HG03342 (cell line): ENCODE measurements around the gene PRAMEF1.
"Not testable (repeated sequence)": the region's sequence is repeated elsewhere in the genome, so short reads cannot be mapped to it uniquely, and the experiment has no call there.

Source experiments
- ATAC-seq: cut with Tn5 transposase; IDR thresholded peaks from one replicate; pipeline ENCODE4 v1.9.1; 2021; ENCODE audit warnings: mild to moderate bottlenecking, moderate library complexity; ENCODE audit not compliant: unreplicated experiment

Gene PRAMEF1

DNA sequence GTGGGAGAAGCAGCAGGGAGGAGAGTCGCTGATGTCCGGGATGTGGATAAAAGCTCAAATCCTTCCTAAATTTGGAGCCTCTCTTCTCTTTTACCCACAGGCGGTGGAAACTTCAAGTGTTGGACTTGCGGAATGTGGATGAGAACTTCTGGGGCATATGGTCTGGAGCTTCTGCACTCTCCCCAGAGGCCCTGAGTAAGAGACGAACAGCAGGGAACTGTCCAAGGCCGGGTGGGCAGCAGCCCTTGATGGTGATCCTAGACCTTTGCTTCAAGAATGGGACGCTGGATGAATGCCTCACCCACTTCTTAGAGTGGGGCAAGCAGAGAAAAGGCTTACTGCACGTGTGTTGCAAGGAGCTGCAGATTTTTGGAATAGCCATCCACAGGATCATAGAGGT, 15.8 kb upstream of the PRAMEF1 start:
- ATAC-seq = no peak

DNA sequence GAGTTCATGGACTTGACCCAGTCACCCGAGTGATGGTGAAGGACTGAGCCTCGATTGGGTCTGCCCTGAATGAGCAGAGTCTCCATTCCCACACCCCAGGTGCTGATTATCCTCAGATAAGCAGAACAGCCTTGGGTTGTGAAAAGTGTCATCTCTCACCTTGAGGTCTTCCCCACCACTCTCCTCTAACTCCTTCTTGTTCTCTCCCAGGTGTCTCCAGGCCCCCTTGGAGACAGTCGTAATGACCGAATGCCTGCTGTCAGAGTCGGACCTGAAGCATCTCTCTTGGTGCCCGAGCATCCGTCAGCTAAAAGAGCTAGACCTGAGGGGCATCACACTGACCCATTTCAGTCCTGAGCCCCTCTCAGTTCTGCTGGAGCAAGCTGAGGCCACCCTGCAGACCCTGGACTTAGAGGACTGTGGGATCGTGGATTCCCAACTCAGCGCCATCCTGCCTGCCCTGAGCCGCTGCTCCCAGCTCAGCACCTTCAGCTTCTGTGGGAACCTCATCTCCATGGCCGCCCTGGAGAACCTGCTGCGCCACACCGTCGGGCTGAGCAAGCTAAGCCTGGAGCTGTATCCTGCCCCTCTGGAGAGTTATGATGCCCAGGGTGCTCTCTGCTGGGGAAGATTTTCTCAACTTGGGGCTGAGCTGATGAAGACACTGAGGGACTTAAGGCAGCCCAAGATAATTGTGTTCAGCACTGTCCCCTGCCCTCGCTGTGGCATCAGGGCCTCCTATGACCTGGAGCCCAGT, 14.2 kb upstream of the PRAMEF1 start:
- ATAC-seq = no peak

DNA sequence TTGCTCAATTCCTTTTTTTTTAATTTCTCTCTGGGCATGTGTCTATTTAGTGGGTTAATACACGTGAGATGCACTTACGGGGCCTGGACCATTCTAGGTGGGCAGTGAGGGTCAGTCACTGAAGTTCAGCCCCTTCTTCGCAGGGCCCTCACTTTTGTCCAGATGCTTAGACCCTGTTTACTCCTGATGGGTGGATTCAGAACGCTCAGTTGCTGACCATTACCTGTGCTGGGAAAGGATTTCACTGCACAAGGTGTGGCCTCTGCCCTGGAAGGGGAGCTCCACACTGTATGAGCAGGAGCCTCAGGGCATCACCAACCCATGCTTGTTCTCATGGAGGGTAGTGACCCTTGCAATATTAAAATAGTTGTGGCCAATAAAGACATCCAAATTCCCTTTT, 13.1 kb upstream of the PRAMEF1 start:
- no peak for ATAC-seq

DNA sequence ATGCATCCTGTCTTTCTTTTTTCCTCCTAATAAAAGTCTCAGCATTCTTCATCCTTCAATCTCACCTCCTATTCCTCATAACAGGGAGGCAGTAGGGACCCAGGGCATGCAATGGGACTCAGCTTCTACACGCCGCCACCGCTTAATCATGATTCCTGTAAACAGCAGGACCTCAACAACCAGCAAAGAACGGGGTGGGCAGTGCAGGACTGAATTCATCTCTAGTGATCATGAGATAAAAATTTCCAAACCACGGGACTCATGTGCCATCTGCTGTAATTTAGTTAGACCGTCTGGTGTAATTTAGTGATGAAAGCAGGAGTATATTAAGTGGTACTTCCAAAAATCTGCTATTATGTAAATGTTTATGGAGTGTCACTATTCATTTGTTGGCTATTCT, 12.3 kb upstream of the PRAMEF1 start:
- ATAC-seq = no peak

DNA sequence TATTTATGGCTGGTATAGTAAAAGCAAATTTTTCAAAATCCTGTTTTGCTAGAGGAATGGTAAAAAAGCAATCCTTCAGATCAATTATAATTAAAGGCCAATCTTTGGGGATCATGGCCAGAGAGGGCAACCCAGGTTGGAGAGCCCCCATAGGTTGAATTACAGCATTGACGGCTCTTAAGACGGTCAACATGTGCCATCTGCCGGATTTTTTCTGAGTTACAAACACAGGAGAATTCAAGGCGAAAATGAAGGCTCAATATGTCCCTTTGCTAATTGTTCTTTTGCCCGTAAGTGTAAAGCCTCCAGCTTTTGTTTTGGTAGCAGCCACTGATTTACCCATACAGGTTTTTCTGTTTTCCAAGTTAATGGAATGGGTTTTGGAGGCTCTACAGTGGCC, 9.7 kb upstream of the PRAMEF1 start:
- ATAC-seq = not testable (repeated sequence)

DNA sequence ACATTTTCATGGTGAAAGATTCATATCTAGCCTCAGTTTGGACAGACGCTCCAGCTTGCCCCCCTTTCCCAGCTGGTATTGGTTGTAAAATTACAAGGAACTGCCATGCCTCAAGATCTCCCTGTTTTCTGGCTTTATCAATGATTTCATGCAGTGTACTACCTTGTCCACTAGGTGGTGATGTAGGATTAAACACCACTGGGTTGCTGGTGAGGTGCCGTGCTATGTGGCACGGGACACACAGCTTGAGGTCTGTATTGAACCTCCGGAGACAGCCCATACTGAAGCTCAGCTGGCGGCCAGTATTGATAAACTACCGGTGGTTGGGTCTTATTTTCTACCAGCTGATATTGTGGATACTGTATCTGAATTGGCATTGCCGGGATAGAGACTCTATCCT, 7.4 kb upstream of the PRAMEF1 start:
- ATAC-seq = not testable (repeated sequence)

DNA sequence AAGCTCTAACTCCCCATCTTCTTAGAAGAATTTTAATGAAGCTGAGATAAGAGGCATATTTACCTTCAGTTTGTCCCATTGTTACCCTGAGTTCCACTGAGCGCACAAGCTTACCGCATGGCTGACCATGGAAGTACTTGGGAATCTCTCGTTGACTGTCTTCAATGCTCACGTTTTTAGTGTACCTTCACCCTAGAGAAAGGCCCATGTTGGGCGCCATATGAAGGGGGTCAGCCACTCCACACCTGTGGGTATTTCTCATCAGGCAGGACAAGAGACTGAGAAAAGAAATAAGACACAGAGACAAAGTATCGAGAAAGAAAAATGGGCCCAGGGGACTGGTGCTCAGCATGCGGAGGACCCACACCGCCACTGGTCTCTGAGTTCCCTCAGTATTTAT, 6.5 kb upstream of the PRAMEF1 start:
- ATAC-seq = not testable (repeated sequence)

DNA sequence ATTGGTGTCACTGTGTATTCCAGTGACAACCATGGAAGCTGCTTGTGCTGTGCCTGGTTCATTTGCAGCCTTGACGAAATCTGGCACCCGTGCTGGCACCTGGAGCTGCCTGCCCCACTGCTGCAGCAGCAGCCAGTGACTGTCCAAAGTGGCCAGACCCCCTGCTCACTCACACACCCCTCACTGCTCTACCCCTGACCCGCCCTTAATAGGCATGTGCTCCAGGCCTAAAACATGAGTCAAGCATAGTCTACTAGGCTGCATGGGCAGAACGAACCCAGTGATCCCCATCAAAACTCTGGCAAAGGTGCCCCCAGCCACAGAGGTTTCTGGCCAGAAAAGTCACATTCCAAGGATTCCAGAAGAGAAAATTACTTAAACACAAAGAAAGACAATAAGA, 7.7 kb downstream of the PRAMEF1 start:
- ATAC-seq = no peak

DNA sequence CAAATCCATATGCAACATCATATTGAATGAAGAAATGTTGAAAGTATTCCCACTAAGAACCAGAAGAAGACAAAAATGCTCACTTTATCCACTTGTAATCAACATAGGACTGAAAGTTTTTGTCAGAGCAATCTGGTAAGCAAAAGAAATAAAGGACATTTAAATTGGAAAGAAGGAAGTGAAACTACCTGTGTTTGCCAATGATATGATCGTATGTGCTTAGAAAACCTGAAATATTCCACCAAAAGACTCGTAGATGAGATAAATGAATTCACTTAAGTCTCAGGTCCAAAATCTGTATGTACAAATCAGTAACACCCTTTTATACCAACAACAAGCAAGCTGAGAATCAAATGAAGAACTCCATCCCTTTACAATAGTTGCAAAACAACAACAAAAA, 8.5 kb downstream of the PRAMEF1 start:
- no peak for ATAC-seq

DNA sequence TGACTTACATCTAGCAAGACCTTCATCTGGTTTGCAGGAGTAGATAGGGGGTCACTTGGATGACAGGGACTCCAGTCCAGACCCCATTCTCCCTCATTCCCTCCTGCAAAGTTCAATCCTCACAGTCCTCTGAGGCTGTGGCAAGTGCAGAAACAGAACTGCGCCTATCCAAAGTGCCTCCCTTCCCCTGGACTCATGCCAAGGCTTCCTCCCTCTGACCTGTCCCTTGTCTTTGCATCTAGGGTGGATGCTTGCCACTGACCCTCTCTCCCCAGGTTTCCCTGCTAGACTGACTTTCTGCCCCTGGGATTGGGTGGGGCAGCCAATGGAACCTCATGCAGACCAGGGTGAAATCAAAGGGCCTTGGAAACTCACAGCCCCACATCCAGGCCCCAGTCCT, 18.7 kb downstream of the PRAMEF1 start:
- ATAC-seq = no peak

DNA sequence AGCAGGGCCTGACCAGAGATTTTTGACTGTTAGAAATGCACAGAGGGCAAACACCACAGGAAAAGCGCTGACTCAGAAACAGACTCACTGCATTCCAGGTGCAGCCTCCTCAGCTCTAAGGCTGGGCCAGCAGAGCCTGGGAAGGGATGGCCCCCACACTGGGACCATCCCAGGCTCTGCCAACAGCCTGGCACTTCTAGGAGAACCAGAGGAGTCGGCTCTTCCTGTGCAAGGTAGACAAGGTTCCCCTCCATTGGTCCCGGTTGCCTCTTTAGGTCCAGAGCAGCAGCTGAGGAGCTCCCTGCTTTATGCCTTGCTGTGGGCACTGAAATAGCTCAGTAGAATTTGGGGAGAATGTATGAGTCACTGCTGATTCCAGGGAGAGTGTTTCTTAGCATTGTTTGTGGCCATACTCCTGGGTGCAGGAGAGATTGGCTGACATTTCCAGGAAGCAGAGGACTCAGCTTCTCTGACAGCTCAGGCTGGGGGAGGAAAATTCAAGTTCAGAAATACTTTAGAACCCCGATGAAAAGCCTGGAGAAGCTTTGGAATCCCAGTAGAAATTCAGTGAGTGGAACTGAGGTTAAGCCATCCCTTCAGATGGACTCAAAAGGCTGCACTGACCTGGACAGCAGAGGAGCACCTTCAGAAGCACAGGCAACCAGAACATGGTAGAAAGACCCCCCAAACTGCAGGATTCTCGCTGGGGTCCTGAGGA, 19.7 kb downstream of the PRAMEF1 start:
- ATAC-seq = no peak

DNA sequence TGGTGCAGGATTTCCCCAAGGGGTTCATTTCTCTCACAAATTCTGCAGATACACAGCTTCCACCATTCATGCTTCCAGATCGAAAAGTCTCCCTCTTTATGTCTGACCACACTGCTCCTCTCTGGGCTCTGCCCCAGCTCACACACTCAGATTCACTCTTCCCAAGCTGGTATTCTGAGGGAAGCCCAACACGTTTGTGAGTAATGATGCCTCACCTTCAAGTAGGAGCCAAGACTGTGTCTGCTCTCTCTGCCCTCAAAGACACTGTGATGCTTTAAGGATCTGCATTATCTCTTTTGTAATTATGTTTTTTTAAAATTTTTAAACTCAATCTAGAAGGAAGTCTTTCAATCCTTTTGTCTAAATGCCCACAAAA, 20.2 kb downstream of the PRAMEF1 start:
- ATAC-seq = no peak

DNA sequence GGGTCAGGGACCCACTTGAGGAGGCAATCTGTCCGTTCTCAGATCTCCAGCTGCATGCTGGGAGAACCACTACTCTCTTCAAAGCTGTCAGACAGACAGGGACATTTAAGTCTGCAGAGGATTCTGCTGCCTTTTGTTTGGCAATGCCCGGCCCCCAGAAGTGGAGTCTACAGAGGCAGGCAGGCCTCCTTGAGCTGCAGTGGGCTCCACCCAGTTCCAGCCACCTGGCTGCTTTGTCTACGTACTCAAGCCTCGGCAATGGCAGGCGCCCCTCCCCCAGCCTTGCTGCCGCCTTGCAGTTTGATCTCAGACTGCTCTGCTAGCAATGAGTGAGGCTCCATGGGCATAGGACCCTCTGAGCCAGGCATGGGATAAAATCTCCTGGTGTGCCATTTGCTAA, 27.9 kb downstream of the PRAMEF1 start:
- not testable (repeated sequence) for ATAC-seq

DNA sequence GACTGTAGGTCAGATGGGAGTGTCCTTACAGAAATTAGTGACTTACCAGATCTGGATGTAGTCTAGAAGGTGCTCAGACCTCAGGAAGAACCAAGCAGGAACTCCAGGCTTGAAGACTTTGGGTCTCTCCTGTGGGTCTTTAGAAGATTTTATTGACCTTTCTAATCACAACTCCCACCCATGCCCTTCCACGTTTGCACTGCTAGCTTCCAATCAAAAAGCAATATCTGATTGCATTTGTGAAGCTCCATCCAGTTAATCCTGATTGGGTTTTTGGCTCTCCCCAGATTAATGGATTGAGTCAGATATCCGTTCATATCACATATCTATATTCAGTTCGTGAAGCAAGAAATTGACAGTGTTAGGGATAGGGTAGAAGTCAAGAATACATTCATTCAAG, 40.1 kb downstream of the PRAMEF1 start, which contains the start of gene PRAMEF11:
Gene PRAMEF11 (minus strand): TSS at position 101 of the 400 bp plus-strand sequence. CDS start 2,621 bp downstream, outside the sequence.
- ATAC-seq = not testable (repeated sequence)

DNA sequence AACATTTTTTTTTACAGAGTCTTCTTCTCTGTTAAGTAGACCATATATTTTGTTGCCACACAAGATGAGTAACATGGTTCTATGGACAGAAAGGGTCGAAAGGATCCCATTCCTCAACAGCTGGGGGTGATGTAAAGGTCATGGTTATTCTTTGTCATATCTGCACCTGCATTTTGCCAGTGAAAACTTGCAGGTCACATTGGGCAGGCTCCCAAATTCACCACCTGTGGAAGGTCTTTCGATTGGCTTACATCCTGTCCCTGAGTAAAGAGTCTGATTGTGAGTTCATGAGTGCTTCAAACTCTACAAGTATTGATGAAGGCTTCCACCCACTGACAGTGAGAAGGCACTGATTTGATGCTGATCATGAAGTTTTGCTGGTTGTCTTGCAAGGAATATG, 42.1 kb downstream of the PRAMEF1 start:
- not testable (repeated sequence) for ATAC-seq
